Fibroblast of mammary gland (primary cell): ENCODE data around the gene UGT1A5.

Experiments used
- DNase-seq: peaks from one replicate; pipeline ENCODE4 v3.0.0-alpha.2; 2010; ENCODE audit warnings: low read depth
- H3K4me3 ChIP-seq: 2 replicates; pipeline ENCODE4 v1.5.1; 2011; ENCODE audit warnings: low read depth, mild to moderate bottlenecking, low read length, moderate library complexity; ENCODE audit not compliant: control insufficient read depth
- TF ChIP-seq, protein P1 (sequence below): conservative IDR thresholded peaks from 2 replicates; pipeline ENCODE4 v1.5.1; 2011; ENCODE audit warnings: low read depth, low read length, inconsistent platforms; ENCODE audit not compliant: control insufficient read depth, insufficient read depth

UGT1A5 gene

DNA sequence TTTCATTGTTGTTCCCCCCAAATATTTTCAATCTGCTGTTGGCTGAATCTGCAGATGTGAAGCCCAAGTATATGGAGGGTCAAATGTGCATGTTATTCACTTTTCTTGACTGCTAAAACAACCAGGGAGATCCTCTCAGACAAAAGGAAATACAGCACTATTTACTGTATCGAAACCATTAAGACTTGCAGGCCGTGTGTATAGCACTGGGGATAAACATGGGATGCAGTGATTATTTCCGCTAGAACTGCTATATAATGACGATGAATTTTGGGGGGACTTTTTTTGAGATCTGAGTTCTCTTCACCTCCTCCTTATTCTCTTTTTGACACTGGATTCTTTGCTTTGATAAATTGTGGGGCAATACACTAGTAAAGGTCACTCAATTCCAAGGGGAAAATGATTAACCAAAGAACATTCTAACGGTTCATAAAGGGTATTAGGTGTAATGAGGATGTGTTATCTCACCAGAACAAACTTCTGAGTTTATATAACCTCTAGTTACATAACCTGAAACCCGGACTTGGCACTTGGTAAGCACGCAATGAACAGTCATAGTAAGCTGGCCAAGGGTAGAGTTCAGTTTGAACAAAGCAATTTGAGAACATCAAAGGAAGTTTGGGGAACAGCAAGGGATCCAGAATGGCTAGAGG lies 43.8 kb downstream of the UGT1A5 start:
- no peak for DNase-seq
- TF ChIP-seq, protein P1, sequence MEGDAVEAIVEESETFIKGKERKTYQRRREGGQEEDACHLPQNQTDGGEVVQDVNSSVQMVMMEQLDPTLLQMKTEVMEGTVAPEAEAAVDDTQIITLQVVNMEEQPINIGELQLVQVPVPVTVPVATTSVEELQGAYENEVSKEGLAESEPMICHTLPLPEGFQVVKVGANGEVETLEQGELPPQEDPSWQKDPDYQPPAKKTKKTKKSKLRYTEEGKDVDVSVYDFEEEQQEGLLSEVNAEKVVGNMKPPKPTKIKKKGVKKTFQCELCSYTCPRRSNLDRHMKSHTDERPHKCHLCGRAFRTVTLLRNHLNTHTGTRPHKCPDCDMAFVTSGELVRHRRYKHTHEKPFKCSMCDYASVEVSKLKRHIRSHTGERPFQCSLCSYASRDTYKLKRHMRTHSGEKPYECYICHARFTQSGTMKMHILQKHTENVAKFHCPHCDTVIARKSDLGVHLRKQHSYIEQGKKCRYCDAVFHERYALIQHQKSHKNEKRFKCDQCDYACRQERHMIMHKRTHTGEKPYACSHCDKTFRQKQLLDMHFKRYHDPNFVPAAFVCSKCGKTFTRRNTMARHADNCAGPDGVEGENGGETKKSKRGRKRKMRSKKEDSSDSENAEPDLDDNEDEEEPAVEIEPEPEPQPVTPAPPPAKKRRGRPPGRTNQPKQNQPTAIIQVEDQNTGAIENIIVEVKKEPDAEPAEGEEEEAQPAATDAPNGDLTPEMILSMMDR, result no peak
- no peak overlapping the region for H3K4me3 ChIP-seq

DNA sequence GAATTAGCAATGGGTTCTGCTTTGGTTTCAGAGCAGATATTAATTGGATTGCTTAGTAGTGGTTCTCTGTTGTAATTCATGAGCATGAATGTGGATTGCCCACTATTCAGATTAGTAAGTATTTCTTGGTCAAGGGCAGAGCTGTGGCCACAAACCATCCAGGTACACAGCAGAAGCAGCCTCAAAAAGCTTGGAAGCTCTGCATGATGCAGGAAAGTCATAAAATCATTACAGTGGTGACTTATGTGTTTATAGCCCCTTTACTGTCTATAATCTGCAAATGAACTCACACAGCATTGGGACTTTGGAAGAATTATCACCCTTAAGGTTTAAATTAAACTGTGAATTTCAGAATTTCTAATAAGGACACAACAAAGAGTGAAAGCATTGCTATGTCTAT lies 45.4 kb downstream of the UGT1A5 start:
- no peak for DNase-seq
- H3K4me3 ChIP-seq, result no peak overlapping the region
- TF ChIP-seq, protein P1, result no peak

DNA sequence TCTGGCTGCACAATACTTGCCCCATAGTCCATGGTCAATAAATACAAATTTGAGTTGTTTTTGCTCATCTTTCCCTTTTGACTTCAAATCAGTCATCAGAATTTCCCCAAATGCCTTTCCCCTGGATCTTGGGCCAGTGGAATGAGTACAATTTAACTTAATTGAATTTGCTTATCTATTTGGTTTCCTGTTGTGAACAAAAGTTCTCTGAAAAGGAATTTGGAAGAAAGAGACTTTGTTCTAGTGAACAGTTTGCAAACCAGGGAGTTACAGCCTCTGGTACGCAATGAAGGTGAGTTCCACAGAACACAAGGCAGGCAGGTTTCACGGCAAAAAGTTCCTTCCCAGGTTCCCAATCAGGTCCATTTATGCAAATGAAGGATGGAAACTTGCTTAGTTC lies 46.1 kb downstream of the UGT1A5 start:
- no peak for DNase-seq
- TF ChIP-seq, protein P1, result no peak
- no peak overlapping the region for H3K4me3 ChIP-seq

DNA sequence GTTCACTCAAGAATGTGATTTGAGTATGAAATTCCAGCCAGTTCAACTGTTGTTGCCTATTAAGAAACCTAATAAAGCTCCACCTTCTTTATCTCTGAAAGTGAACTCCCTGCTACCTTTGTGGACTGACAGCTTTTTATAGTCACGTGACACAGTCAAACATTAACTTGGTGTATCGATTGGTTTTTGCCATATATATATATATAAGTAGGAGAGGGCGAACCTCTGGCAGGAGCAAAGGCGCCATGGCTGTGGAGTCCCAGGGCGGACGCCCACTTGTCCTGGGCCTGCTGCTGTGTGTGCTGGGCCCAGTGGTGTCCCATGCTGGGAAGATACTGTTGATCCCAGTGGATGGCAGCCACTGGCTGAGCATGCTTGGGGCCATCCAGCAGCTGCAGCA lies 47.3 kb downstream of the UGT1A5 start, which contains the start of gene UGT1A1:
Gene UGT1A1 (plus strand): TSS at position 228 of the 400 bp plus-strand sequence. CDS start 18 bp downstream, at position 246.
- TF ChIP-seq, protein P1, result no peak

DNA sequence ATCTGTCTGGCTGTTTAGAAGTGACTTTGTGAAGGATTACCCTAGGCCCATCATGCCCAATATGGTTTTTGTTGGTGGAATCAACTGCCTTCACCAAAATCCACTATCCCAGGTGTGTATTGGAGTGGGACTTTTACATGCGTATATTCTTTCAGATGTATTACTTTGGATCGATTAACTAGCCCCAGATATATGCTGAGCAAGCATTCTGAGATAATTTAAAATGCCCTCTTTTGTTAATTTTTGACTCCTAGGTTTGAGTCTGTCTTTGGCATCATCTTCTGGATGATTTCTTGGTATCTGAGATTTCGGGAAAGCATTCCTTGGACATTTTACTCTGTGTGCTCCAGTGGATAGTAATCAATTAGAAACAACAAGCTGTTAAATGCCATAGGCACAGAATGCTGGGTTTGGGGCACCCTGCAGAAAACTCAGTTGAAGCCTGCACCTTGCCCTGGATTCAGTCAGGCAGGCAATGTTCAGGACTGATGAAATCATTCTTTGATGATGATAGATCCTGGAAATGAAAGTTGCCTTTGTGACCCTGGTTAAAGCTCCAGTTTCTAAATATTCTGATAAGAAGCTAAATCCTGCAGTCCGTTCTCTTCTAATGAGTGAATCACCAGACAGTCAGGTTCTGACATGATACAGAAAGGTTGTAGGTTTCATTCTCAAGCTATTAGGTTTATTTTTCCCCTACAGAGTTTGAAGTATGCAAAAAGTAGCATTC lies 48.5 kb downstream of the UGT1A5 start:
- DNase-seq, result peak; percentile 2

More for the DNA sequence above, 47.3 kb downstream of the UGT1A5 start, which contains the start of gene UGT1A1:
- DNase-seq, result no peak
- H3K4me3 ChIP-seq, result no peak within 1 kb of the TSS

DNA sequence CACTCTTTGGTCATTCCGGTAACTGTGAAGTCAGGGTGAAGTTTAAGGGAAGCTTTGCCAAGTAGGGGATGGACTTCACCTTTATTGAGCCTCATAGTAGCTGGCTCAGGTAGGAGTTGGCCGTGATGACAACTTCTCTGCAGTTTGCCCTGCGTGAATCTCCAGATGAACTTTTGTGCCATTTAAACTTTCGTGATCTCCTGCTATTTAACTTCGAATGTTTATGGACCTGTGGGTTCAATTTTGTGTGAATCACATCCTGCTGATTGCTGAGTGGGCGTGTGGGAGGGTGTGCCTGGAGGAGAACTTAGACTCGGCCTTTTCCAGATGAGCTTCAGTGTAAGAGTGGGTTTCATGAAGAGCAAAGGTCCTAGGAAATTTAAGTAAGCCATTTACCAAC lies 51.6 kb downstream of the UGT1A5 start:
- peak; percentile 68 for DNase-seq
- H3K4me3 ChIP-seq, result no peak overlapping the region
- TF ChIP-seq, protein P1, result no peak

More for the DNA sequence above, 48.5 kb downstream of the UGT1A5 start:
- H3K4me3 ChIP-seq, result no peak overlapping the region
- TF ChIP-seq, protein P1, result no peak

DNA sequence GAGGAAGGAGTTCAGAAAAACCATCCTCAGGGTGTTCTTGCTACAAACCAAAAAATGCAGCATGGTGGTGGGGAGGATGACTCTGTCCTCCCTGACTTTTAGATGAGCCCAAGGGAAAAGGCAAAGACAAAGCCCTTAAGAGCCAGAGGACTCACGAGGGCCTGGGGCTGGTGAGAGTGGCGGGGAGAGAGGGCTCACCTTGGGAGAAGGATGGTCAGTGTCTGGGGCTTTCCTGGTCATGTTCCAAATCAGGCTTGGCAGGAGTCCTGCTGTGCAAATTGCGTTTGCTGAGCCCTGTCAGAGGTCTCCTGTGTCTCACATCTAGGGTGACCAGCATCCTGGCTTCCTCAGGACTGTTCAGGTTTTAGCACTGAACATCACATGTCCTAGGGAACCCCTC lies 52.1 kb downstream of the UGT1A5 start:
- TF ChIP-seq, protein P1, result no peak
- no peak overlapping the region for H3K4me3 ChIP-seq
- peak; percentile 12 for DNase-seq
